GM18873 (cell line): ENCODE results near the gene YIF1A.
"Not testable (repeated sequence)": the region's sequence is repeated elsewhere in the genome, so short reads cannot be mapped to it uniquely, and the experiment has no call there.

Experiments
- ATAC-seq: cut with Tn5 transposase; IDR thresholded peaks from one replicate; pipeline ENCODE4 v1.9.1; 2021; ENCODE audit warnings: mild to moderate bottlenecking, moderate library complexity, moderate number of reproducible peaks; ENCODE audit not compliant: unreplicated experiment, low FRiP score

Gene YIF1A

DNA sequence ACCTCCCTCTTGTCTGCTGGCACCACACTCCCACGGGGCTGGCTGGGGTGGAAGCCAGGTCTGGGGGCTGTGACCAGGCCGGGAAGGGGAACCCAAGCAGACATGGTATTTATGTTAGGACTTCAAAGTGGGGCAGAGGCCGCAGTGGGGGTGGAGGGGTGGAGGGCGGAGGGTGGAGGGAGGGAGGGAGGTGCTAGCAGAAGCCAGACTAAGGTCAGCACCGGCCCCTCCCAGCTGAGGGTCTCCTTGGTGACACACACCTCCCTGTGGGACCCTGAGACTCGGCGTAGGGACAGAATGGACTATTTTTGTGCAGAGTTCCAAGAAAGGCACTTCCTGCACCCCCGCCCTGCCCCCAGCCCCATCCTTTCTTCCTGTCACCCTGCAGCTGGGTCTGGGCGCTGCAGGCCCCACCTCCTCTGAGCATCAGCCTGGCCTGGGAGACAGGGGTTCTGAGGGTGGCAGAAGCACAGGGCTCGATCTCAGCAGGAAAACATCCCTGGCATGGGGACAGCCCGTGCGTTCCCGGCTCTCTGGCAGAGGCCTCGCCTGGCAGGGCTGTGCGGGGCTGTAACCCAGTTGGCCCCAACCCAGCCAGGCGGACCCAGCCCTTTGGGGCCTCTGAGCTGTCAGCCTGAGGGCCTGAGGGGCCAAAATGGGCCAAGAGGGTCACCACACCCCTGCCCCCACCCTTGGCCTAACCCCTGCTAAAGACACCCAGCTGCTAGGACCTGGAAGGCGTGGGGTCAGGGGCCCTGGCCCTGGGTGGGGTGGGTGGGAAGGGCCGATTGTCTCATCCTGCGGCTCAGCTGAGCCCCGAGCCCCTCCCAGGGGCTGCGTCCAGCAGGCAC is 37.5 kb upstream of the YIF1A start:
- ATAC-seq, result no peak

DNA sequence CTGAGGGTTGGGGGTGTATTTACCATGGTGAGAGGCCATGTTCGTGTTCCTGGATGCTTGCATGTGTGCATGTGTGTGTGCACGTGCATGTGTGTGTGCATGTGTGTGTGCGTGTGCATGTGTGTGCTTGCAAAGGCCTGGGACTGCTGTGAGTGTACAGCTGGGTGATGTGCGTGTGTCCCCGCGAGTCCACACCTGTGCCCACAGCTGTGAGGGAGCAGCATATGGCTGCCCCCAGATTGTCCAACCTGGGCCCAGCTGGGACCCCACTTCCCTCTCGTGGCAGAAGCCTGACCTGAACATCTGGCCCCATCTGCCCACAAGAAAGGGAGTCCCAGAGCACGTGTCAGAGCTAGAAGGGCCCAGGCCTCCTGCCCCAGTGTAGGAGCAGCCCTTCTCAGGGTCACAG is 36.3 kb upstream of the YIF1A start:
- no peak for ATAC-seq

DNA sequence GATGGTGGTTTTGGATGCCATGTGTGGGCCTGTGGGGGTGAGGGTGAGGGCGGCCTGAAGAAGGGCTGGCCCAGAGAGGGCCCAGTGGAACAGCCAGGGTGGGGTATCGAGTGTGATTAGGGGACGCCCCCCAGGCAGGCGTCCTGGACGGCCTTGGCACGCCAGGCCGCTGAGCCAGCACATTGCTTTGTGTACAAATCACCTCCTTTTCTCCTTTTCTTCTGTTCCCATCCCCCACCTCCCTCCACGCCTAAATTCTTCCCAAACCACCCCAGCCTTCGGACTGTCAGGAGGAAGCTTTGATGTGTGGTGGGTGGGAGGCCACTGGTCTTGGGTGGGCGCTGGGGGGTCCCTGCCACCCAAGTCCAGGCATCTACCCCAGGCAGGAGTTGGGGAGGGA is 35.7 kb upstream of the YIF1A start:
- ATAC-seq, result no peak

DNA sequence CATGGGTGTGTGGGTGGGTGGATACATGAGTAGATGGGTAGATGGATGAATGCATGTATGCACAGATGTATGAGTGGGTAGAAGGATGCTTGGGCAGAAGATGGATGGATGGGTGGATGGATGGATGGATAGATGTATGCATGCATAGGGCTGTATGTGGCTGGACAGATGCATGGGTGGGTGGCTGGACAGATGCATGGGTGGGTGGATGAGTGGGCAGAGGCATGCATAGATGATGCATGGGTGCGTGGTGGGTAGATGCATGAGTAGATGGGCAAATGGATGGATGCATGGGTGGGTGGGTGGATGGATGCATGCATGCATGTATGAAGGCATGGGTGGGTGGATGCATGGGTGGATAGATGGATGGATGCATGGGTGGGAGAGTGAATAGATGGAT is 34.7 kb upstream of the YIF1A start:
- no peak for ATAC-seq

DNA sequence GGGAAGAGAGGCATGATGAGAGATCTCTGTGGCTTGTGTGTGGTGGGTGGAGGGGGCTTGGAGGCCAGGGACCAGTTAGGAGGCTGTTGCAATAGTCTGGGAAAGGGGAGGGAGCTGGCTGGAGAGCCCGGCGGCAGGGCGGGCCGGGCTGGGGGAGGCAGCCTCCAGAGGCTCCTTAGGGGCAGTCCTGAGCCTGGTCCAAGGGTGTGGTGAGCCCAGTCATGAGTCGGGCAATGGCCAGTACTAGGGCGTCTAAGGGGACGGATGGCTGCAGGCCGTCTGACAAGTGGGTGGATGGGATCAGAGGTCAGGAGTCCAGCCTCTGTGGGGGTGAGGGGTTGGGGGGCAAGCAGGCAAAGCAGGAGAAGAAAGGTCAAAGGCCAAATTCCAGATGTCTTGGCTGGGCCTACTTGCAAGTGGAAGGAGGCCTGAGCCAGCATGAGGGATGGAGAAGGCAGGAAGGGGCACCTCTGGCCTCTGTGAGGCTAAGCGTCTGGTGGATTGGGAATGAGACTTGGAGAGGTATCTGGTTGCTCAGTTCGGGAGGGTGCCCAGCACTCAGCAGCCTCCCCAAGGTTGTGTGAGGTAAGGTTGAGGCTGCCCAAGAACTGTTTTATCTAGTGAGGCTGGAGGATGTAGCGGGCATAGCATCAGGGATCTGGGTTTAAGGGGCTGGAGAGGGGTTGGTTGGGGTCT is 33.9 kb upstream of the YIF1A start:
- no peak for ATAC-seq

- no peak for ATAC-seq
These were observed 32.7 kb upstream of the YIF1A start for GRCh38 chr11:66321606-66322005.

DNA sequence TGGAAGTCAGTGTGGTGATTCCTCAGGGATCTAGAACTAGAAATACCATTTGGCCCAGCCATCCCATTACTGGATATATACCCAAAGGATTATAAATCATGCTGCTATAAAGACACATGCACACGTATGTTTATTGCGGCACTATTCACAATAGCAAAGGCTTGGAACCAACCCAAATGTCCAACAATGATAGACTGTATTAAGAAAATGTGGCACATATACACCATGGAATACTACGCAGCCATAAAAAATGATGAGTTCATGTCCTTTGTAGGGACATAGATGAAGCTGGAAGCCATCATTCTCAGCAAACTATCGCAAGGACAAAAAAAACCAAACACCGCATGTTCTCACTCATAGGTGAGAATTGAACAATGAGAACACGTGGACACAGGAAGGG is 31.8 kb upstream of the YIF1A start:
- ATAC-seq, result not testable (repeated sequence)

DNA sequence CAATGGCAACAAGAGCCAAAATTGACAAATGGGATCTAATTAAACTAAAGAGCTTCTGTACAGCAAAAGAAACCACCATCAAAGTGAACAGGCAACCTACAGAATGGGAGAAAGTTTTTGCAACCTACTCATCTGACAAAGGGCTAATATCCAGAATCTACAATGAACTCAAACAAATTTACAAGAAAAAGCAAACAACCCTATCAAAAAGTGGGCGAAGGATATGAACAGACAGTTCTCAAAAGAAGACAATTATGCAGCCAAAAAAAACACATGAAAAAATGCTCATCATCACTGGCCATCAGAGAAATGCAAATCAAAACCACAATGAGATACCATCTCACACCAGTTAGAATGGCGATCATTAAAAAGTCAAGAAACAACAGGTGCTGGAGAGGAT is 31.3 kb upstream of the YIF1A start:
- not testable (repeated sequence) for ATAC-seq

GRCh38 chr11:66318600-66318970 is 29.6 kb upstream of the YIF1A start:
- ATAC-seq, result no peak

- no peak for ATAC-seq
These were observed 29.0 kb upstream of the YIF1A start for GRCh38 chr11:66317723-66318599.

GRCh38 chr11:66317322-66317722 is 28.4 kb upstream of the YIF1A start:
- ATAC-seq, result no peak

DNA sequence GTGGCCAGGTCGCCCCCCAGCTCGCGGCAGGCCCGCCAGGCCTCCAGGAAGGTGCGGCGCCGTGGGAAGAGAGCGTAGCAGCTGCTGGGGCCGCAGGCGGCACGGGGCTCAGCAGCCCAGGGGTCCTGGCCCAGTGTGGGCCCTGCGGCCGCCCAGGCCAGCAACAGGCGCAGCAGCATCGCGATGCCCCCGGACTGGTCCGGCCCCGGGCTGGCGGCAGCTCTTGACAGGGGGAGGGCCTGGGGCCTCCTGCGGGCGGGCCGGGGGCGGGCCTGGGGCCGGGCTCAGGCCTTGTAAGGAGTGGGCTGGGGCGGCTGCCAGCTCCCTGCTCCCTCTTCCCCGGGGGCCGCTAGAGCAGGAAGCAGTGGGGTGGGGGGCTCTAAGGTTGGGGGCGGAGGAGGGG is 27.9 kb upstream of the YIF1A start, which contains the start of gene CD248:
Gene CD248 (minus strand): TSS at position 196 of the 403 bp plus-strand sequence. CDS start 17 bp downstream, at position 179.
- no peak for ATAC-seq

DNA sequence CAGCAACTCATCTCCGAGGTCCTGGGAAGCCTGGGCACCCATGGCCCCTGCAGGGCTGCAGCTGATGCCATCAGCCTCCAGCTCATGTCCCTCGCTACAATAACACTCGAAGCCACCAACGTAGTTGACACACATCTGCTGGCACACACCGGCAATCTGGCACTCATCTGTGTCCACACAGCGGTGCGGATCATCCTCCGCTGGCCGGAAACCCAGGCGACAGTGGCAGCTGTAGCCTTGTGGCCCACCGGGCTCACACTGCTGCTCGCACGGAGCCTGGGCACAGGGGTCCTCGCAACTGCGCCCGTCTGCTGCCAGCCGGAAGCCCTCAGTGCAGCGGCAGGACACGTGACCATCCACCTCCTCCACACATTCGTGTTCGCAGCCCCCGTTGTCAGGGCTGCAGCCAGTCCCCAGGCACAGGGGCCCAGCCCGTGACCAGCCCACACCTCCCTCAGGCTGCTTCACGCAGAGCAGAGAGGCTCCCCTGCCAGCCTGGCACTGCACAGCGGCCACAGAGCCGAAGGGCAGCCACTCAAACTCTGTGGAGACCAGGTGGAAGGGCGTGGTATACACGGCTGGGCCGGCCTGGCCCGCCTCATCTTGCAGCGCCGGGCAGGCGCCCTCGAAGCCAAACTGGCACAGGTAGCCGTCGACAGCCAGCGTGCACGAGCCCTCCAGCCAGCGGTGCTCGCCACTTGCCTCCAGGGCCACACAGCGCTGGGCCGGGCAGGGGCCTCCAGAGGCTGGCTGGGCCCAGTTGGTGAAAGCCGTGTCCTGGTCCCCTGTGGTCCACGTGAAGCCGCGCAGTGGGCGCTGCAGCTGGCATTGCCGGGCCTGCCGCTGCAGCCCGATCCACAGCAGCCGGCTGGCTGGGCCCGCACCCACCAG is 27.2 kb upstream of the YIF1A start:
- ATAC-seq, result no peak

DNA sequence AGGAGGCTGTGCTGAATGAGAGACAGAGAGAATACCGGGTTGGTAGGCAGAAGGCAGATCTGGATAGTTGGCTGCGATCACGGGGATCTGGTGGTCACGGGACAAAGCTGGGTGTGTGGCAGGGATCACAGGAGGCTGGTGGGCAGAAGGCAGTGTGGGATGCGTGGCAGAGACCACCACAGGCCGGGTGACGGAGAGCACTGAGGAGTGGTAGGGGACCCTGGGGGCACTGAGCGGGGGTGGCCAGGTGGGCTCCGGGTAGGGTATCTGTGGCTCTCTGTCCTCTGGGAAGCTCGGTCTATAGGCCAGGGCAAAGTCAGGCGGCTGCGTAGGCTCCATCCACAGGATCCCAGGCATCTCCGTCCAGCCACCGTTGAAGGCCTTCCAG is 26.5 kb upstream of the YIF1A start:
- no peak for ATAC-seq

GRCh38 chr11:66314561-66315497 is 25.9 kb upstream of the YIF1A start:
- no peak for ATAC-seq

DNA sequence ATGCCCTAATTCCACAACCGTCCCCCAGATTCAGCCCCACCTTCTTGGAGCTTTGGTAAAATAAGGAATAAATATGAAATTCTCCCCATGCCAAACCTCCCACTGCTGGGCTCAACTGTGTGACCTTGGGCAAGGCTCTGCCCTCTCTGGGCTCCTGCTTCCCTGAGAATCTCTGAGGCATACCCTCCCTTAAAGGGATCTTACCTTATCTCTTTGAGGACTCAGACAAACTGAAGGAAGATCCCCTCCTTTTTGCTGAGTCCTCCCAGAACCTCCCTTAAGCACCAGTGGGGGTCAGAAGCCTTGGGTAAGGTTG is 25.2 kb upstream of the YIF1A start:
- no peak for ATAC-seq

GRCh38 chr11:66313321-66314185 is 24.6 kb upstream of the YIF1A start:
- no peak for ATAC-seq
